ENCODE results near the gene KLC4.
"Not testable (repeated sequence)": the region's sequence is repeated elsewhere in the genome, so short reads cannot be mapped to it uniquely, and the experiment has no call there.

Gene KLC4

GRCh38 chr6:43074847-43075669 is 15.6 kb downstream of the KLC4 start:
- no peak for DNase-seq

DNA sequence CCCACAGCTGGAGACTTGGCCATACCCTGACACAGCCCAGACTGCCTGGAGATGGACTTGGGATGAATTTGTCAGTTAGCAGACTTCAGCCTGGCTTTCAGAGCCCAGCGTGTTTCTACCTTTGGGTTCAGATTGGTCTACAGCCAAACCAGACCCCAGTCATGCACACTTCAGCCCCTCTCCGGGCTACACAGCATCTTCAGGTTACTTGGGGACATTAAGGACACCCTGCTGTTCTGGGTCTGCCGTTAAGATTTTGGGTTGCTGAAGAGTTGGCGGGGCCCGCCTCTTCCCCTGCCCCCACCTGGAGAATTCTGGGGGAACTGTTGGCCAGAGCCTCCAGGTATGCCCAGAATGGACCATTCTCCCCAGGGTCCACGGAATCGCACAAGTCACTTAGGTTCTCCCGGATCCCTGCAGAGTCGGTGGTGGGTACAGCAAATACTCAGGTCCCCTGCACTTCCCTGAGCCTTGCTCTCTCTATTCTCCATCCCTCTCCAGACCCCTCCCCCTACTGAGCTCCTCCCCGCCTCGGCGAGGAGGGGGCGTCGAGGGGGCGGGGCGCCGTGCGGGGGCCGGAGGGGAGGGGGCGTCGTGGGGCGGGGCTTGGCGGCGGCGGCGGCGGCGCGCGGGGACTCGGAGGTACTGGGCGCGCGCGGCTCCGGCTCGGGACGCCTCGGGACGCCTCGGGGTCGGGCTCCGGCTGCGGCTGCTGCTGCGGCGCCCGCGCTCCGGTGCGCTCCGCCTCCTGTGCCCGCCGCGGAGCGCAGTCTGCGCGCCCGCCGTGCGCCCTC is 16.4 kb downstream of the KLC4 start, which contains the start of gene PTK7:
Gene PTK7, plus strand, starts transcription at position 645 of the 794 bp plus-strand sequence. CDS start 175 bp downstream, outside the sequence.
- peak; percentile 94 for DNase-seq

- DNase-seq: peak; percentile 80
These were observed 17.3 kb downstream of the KLC4 start for GRCh38 chr6:43076464-43077332.

GRCh38 chr6:43077333-43077809 is 17.9 kb downstream of the KLC4 start:
- DNase-seq: no peak

- DNase-seq: peak; percentile 25
These were observed 18.6 kb downstream of the KLC4 start for GRCh38 chr6:43077981-43078511.

DNA sequence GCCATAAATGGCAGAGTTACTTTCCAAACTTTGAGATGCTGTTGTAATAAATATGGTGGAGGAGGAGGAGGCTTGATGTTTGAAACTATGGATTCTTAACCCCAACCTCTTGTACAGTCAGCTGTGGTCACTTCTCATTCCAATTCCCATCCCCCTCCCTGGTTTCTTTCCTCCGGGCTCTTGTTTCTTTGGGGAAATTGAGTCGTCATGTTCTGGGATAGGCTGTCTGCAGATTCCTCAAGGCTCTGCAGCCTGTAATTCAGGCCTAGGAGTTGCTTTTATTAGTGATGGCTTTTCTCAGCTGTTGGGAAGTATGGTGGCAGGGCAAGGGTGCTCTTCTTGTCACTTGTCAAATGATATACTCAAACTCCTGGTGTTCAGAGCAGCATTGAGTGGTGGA is 19.3 kb downstream of the KLC4 start:
- DNase-seq: no peak

DNA sequence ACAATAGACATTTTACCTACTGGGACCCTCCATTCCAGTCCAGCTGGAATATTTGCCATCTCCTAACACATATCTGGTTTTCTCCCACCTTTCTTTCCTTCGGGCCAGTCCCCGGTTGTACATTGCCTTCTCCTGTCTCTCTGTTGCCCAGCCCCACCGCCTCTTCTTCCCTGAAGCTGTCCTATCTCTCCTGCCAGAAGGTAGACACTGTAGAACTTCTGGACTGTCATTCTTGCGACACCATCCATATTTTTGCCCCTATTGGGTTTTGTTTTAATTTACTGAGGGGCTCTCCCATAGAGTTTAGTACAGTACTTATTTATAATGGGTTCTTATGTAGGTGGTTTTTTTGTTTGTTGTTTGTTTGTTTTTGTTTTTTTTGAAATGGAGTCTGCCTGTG is 21.6 kb downstream of the KLC4 start:
- DNase-seq: no peak

DNA sequence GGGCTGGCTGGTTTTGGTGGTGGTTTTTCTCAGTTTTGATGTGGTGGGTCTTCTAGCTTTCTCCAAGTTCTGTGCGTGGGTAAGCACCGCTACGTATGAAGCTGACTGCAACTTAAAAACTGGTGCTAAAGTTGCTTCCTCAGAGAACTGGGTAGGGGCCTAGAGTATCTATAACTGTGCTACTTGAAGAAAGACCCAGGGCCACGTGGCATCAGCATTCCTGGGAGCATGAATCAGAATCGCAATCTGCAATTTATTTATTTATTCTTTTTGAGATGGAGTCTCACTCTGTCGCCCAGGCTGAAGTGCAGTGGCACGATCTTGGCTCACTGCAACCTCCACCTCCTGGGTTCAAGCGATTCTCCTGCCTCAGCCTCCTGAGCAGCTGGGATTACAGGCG is 22.5 kb downstream of the KLC4 start:
- not testable (repeated sequence) for DNase-seq

DNA sequence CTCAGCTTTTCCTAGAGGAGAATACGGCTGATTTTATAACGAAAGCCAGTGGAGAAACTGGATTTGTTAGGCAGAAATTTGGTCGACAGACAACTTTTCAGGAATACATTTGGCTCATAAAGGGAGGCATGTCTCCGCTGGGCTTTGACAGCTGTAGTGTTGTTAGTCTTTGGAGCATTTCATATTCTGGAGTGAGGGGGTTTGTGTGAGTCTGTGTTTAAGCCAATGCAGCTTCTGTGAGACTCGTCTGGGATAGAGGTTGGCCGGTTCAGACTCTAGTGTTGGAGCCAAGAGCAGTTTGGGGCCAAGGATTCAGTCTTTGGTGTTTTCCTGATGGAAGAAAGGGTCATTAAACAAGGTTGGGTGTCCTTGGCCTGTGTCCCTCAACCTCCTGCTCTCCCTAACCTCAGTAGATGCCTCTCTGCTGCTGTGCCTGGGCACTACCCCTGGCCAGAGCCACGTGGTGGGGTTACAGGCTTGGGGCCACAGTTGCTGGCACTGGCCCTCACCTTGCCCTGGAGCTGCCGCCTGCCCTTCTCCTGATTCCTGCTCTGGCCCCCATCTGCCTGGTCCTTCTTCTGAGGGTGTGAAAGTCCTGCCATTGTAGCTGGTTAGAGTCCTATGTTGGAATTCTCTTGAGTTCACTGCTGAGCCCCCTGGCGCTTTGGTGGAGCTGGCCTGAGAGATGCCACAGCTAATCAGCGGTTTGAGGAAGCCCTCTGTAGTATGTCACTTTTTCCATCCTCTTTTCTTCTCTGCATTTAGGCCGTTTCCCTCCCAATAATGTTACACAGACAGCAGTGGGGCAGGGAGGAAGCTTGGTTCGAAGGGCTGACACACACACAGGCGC is 23.6 kb downstream of the KLC4 start:
- DNase-seq: no peak

- no peak for DNase-seq
These were observed 26.7 kb downstream of the KLC4 start for GRCh38 chr6:43086022-43086658.

DNA sequence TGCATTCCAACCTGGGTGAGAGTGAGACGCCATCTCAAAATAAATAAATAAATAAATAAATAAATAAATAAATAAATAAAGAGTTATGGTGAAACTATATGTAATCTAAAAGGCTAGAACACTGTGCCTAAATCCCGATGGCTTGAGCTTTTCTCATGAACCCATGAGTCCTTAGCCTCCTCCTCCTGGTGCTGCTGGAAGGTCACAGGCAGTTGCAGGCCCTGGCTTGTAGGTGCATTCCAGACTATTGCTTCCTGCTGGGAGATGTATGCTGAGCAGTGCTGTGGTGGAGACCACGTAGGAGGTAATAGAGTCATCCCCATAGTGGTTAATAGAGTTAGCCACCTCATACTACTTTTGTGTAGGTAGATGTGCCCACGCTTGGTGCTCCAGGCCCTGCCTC is 29.2 kb downstream of the KLC4 start:
- DNase-seq: peak; percentile 31

DNA sequence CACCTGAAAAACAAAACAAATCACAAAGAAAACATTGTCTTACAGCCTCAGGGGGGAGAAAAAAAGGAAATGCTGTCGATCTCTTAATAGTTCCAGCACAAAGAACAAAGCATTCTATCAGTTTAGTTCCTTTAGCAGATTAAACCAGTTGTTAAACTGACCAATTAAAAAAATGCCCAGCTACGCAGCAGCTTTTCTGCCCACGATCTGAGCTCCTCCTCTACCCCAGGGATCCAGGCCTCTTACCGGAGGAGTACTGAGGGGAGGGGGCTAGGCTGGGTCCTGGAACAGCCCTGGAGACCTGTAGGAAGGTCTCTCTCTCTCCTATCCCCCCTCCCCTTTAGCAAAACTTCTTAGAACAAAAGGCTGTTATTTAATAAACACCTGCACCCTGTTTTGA is 30.0 kb downstream of the KLC4 start:
- peak; percentile 76 for DNase-seq

GRCh38 chr6:43089874-43090558 is 30.6 kb downstream of the KLC4 start:
- peak; percentile 62 for DNase-seq

DNA sequence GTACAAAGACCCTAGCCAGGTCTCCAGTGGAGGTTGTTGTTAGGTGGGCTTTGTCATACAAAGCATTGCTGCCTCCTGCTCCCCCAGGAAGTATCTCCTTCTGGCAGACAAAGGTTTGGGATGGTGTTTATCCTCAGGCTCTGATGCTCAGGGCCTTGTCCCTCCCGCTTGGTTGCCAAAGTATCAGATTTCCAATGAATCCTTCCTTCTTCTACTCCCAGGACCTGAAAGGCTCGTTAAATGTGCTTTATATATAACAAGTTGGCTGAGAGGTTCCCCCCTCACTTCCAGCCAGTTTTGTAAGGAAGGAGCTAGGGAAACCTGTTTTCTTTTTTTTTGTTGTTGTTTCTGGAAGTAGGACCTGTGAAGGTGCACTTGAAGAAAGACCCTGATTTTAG is 31.1 kb downstream of the KLC4 start:
- peak; percentile 57 for DNase-seq

- DNase-seq: no peak
These were observed 31.6 kb downstream of the KLC4 start for GRCh38 chr6:43091020-43091419.

- no peak for DNase-seq
These were observed 32.1 kb downstream of the KLC4 start for GRCh38 chr6:43091436-43091991.

- DNase-seq: no peak
These were observed 33.2 kb downstream of the KLC4 start for GRCh38 chr6:43092635-43093034.

GRCh38 chr6:43093436-43094289 is 34.2 kb downstream of the KLC4 start:
- DNase-seq: peak; percentile 54

- no peak for DNase-seq
These were observed 36.5 kb downstream of the KLC4 start for GRCh38 chr6:43095939-43096338.

Data from eye (tissue), 1 donor.